Measurements from ENCODE around the gene CASP9.

- no peak for TF ChIP-seq CTCF (CRISPR knock-in tag; IDR thresholded peaks at IDR 0.05)
- no peak for TF ChIP-seq ZNF256 (CRISPR knock-in tag; conservative IDR thresholded peaks at IDR 0.05)
- no peak for TF ChIP-seq RFX1 (IDR thresholded peaks at IDR 0.05)
- TF ChIP-seq ZNF274 (CRISPR knock-in tag; IDR thresholded peaks at IDR 0.05), result no peak
- TF ChIP-seq KDM5A (IDR thresholded peaks at IDR 0.05; ENCODE audit: borderline replicate concordance, low read length), result no peak
- TF ChIP-seq ZBTB33 (CRISPR knock-in tag; IDR thresholded peaks at IDR 0.05), result no peak
- no peak for TF ChIP-seq ZNF740 (CRISPR knock-in tag; IDR thresholded peaks at IDR 0.05)
- no peak for TF ChIP-seq ZBTB7B (CRISPR knock-in tag; IDR thresholded peaks at IDR 0.05)
- no peak for TF ChIP-seq SP1 (IDR thresholded peaks at IDR 0.05)
- no peak for TF ChIP-seq SP1 (CRISPR knock-in tag; IDR thresholded peaks at IDR 0.05)
- TF ChIP-seq ZNF75D (CRISPR knock-in tag; IDR thresholded peaks at IDR 0.05; ENCODE audit: borderline replicate concordance), result no peak
Measured at GRCh38 chr1:15475752-15476314, 48.2 kb downstream of the CASP9 start, which contains the start of gene CELA2B.

Measured in HepG2 (cell line).